ACC112 (cell line): ENCODE data around the gene SERINC5.

Source experiments
- H2AFZ ChIP-seq: fragments of 200-600 bp; sonication (generic); one replicate; pipeline ENCODE4 v1.6.0; 2017; ENCODE audit warnings: antibody characterized with exemption, low read length; ENCODE audit not compliant: unreplicated experiment
- H3K27ac ChIP-seq: fragments of 200-600 bp; sonication (generic); 2 replicates; pipeline ENCODE4 v1.5.1; 2014; ENCODE audit warnings: low read depth, mild to moderate bottlenecking, antibody characterized with exemption, low read length, moderate library complexity
- H3K27me3 ChIP-seq: fragments of 200-600 bp; sonication (generic); 2 replicates; pipeline ENCODE4 v1.6.1; 2014; ENCODE audit warnings: mild to moderate bottlenecking, antibody characterized with exemption, low read length, moderate library complexity, mixed read lengths; ENCODE audit not compliant: insufficient read depth
- H3K36me3 ChIP-seq: fragments of 200-600 bp; sonication (generic); 2 replicates; pipeline ENCODE4 v1.6.1; 2016; ENCODE audit warnings: mild to moderate bottlenecking, antibody characterized with exemption, low read length, moderate library complexity, mixed read lengths; ENCODE audit not compliant: insufficient read depth
- H3K4me1 ChIP-seq: fragments of 200-600 bp; sonication (generic); one replicate; pipeline ENCODE4 v1.6.1; 2016; ENCODE audit warnings: low read length, mixed read lengths; ENCODE audit not compliant: insufficient read depth, unreplicated experiment, control insufficient read depth
- H3K4me3 ChIP-seq: fragments of 200-600 bp; sonication (generic); 2 replicates; pipeline ENCODE4 v1.5.1; 2014; ENCODE audit warnings: mild to moderate bottlenecking, low read depth, low read length
- H3K79me2 ChIP-seq: fragments of 200-600 bp; sonication (generic); one replicate; pipeline ENCODE4 v1.6.0; 2016; ENCODE audit warnings: low read length; ENCODE audit not compliant: control insufficient read depth, unreplicated experiment, insufficient read depth

Gene SERINC5

DNA sequence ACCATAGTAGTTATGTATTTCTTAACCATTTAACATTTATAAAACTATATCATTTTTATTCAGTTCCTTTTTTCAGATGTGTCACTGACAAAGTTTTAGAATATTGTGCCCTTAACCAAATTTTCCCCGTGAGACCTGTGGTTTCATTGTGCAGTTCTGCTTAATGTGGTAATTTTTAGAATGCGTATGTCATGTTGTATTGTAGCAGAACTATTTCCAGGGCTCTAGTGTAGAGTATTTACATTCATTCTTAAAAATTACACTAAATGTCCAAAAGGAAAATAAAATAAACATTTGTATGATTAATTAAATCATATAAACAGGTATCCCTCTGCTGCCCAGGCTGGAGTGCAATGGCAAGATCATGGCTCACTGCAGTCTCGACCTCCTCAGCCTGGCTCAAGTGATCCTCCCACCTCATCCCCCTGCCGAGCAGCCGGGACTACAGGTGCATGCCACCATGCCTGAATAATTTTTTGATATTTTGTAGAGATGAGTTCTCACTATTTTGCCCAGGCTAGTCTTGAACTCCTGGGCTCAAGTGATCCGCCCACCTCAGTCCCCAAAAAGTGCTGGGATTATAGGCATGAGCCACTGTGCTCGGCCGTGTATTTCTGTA lies 15.4 kb downstream of the SERINC5 start:
- no peaks in the 10 kb centered on the region for H3K27me3 ChIP-seq
- no peak overlapping the region for H3K4me3 ChIP-seq
- no peaks in the 10 kb centered on the region for H3K36me3 ChIP-seq
- no peak overlapping the region for H2AFZ ChIP-seq
- no peaks in the 10 kb centered on the region for H3K4me1 ChIP-seq
- no peak overlapping the region for H3K27ac ChIP-seq
- H3K79me2 ChIP-seq = no peaks in the 10 kb centered on the region

DNA sequence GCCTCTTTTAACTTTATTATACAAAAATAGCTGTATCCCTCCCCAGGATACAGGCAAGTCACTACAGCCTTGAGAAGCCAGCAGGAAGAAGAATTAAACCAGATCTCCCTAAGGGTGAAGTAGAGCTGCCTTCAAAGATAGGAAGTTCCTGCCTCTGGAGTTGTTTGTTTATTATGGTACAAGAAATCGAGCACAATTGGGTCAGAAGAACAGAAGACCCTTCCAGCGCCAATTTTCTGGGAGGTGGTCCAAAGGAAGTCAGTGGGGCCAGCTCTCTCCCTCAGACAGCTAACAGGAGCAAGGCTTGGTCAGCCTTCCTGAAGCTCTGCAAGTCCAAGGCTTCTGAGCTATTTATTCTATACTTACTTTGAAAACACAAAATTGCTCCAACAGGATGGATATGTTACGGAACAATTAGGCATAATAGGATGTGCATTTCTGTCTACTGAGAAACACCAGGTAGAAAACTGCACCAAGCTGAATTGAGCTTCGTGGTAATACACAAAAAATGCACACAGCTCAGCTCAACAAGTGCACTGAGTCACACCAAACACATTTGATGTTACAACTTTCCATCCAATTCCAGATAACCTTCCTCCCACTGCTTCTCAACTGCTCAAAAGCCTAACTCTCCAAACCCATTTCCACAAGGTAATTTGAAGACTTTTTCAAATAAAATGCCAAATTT lies 16.0 kb downstream of the SERINC5 start:
- no peak overlapping the region for H3K4me3 ChIP-seq
- H3K79me2 ChIP-seq = no peaks in the 10 kb centered on the region
- H3K27me3 ChIP-seq = no peaks in the 10 kb centered on the region
- H3K27ac ChIP-seq = no peak overlapping the region
- H2AFZ ChIP-seq = no peak overlapping the region
- H3K36me3 ChIP-seq = no peaks in the 10 kb centered on the region
- no peaks in the 10 kb centered on the region for H3K4me1 ChIP-seq

- Histone ChIP-seq H3K79me2 (no peaks in the 10 kb centered on the region), H3K27ac (no peak overlapping the region), H3K27me3 (no peaks in the 10 kb centered on the region), H3K4me1 (no peaks in the 10 kb centered on the region), H3K36me3 (no peaks in the 10 kb centered on the region), H3K4me3 (no peak overlapping the region), H2AFZ (no peak overlapping the region)
Observed at GRCh38 chr5:80238778-80239679, 16.8 kb downstream of the SERINC5 start.

GRCh38 chr5:80238097-80238496 lies 17.8 kb downstream of the SERINC5 start:
- H3K4me3 ChIP-seq = no peak overlapping the region
- no peaks in the 10 kb centered on the region for H3K27me3 ChIP-seq
- H3K79me2 ChIP-seq = no peaks in the 10 kb centered on the region
- no peaks in the 10 kb centered on the region for H3K36me3 ChIP-seq
- H3K4me1 ChIP-seq = no peaks in the 10 kb centered on the region
- no peak overlapping the region for H2AFZ ChIP-seq
- no peak overlapping the region for H3K27ac ChIP-seq

GRCh38 chr5:80237243-80237642 lies 18.6 kb downstream of the SERINC5 start:
- Histone ChIP-seq H3K27ac (no peak overlapping the region), H3K79me2 (no peaks in the 10 kb centered on the region), H3K27me3 (no peaks in the 10 kb centered on the region), H3K4me1 (no peaks in the 10 kb centered on the region), H3K36me3 (no peaks in the 10 kb centered on the region), H3K4me3 (no peak overlapping the region), H2AFZ (no peak overlapping the region)

DNA sequence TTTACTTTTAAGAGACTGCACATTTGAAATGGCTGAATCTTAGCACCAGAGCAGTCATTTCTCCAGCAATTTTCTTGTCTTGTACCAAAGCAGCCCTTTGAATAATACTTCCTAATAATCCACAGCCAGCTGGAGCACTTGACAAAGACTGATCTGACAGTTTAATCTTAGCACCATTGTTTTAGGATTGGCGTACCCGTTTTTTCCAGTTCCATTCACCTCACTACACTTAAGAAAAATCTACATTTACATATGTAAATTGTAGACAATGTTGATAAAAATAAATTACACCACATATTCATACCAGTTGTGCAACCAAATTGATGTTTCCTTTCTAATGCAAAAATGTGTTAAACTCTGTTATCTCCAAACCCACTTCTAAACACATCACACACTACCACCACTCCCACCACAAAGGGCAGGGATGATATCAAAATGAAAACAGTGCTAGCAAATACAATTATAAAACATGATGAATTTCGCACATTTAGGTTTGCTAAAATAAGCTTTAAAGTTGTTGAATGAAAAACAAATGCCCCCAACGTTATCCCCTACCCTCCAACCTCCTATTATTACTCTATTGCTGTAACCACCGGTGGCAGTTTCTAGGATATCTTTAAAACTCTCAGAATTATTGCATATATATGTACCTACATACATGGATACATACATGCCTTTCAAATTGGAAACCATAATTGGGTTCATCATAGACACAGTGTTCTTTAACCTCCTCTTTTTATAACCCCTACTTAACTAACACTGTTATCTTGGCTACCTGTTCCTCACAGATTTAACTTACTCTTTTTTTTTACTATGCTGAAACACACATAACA lies 21.5 kb downstream of the SERINC5 start:
- no peak overlapping the region for H3K4me3 ChIP-seq
- peaks cover 12% of the 10 kb centered on the region for H3K4me1 ChIP-seq
- no peaks in the 10 kb centered on the region for H3K79me2 ChIP-seq
- no peaks in the 10 kb centered on the region for H3K27me3 ChIP-seq
- H2AFZ ChIP-seq = no peak overlapping the region
- H3K36me3 ChIP-seq = no peaks in the 10 kb centered on the region
- H3K27ac ChIP-seq = no peak overlapping the region

- no peaks in the 10 kb centered on the region for H3K36me3 ChIP-seq
- H3K79me2 ChIP-seq = no peaks in the 10 kb centered on the region
- H3K27ac ChIP-seq = peak overlapping the region; percentile 53
- no peaks in the 10 kb centered on the region for H3K27me3 ChIP-seq
- no peak overlapping the region for H2AFZ ChIP-seq
- H3K4me1 ChIP-seq = peaks cover 13% of the 10 kb centered on the region
- H3K4me3 ChIP-seq = no peak overlapping the region
Observed at GRCh38 chr5:80231693-80232092, 24.2 kb downstream of the SERINC5 start.

DNA sequence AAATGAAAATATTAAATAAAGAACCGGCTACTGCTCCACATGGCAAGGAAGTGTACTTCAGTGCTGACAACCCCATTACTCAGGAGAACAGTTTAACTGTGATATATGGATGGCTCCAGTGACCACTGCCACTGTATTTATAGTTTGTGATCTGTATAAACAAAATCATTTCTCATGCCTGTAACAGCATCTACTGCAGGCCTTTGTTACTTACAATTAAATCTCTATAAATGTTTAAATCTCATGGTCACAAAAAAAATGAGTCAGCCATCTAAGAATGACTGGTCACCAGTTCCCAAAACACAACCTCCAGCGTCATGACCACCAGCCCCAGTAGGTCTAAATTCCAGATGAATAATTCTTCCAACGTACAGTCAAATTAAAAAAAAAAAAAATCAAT lies 24.6 kb downstream of the SERINC5 start:
- H2AFZ ChIP-seq = no peak overlapping the region
- peak overlapping the region; percentile 38 for H3K27ac ChIP-seq
- H3K4me1 ChIP-seq = peaks cover 13% of the 10 kb centered on the region
- no peak overlapping the region for H3K4me3 ChIP-seq
- H3K79me2 ChIP-seq = no peaks in the 10 kb centered on the region
- no peaks in the 10 kb centered on the region for H3K27me3 ChIP-seq
- no peaks in the 10 kb centered on the region for H3K36me3 ChIP-seq

DNA sequence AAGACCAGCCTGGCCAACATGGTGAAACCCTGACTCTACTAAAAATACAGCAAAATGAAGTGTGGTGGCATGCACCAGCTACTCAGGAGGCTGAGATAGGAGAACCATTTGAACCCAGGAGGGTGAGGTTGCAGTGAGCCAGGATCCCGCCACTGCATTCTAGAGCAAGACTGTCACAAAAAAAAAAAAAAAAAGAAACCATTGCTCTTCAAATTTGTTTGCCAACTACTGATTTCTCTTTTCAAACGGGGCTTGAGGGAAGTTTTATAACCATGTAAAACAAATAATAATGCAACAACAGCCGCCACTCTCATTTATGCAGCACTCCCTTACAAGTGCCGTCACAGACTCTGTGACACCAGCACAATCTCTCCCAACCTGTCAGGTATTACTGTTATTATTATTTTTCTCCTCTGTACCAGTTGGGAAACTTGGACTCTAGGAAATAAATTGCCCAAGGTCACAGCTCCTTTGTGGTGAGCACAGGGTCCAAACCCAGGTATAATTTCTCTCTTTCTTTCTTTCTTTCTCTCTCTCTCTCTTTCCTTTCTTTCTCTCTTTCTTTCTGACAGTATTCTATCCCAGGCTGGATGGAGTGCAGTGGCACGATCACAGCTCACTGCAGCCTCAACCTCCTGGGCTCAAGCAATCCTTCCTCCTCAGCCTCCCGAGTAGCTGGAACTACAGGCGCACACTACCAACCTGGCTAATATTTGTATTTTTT lies 25.4 kb downstream of the SERINC5 start:
- Histone ChIP-seq H3K36me3 (no peaks in the 10 kb centered on the region), H3K27me3 (no peaks in the 10 kb centered on the region), H3K79me2 (no peaks in the 10 kb centered on the region), H3K4me1 (peaks cover 13% of the 10 kb centered on the region), H2AFZ (no peak overlapping the region), H3K4me3 (no peak overlapping the region), H3K27ac (peak overlapping the region; percentile 38)

GRCh38 chr5:80229902-80230255 lies 26.0 kb downstream of the SERINC5 start:
- Histone ChIP-seq H3K4me1 (peaks cover 13% of the 10 kb centered on the region), H2AFZ (no peak overlapping the region), H3K4me3 (no peak overlapping the region), H3K27me3 (no peaks in the 10 kb centered on the region), H3K36me3 (no peaks in the 10 kb centered on the region), H3K79me2 (no peaks in the 10 kb centered on the region), H3K27ac (no peak overlapping the region)
